GM12878 (cell line): ENCODE data around the gene OR2AJ1. TPM values are rescaled to one million over a fixed set of nuclear protein-coding genes. Genes with fewer than 3 reads are reported as not detected.

Experiments
- ATAC-seq: fragments of 200-7000 bp; cut with Tn5 transposase; 3 replicates; pipeline ENCODE4 v1.9.1; 2020; ENCODE audit warnings: mild to moderate bottlenecking, moderate library complexity
- BruUV-seq: library from RNA; stranded (reverse); fragments of 400-500 nt; replicated peaks from 2 replicates; lab custom pipeline; 2021; lab: Mats Ljungman, UMichigan
- CTCF ChIA-PET: fragments of 300-600 bp; sonication (Branson Sonifier 250); formaldehyde crosslinking; extraction: SDS; loops from one replicate; lab custom pipeline; 2021; ENCODE audit warnings: inconsistent platforms; lab: Yijun Ruan, JAX
- POLR2A ChIA-PET: fragments of 350-600 bp; formaldehyde crosslinking; extraction: SDS; loops from one replicate; lab custom pipeline; 2021; ENCODE audit warnings: inconsistent platforms; lab: Charles Lee
- RAD21 ChIA-PET: fragments of 300-600 bp; sonication (Branson Sonifier 250); formaldehyde crosslinking; loops from one replicate; lab custom pipeline; 2023; ENCODE audit warnings: antibody characterized with exemption; ENCODE audit not compliant: unreplicated experiment; lab: Charles Lee
- SMC1A ChIA-PET: fragments of 300-600 bp; sonication (Branson Sonifier 250); formaldehyde crosslinking; loops from one replicate; lab custom pipeline; 2023; ENCODE audit not compliant: unreplicated experiment, uncharacterized antibody; lab: Charles Lee
- DNase-seq: peaks from one replicate; pipeline ENCODE4 v3.0.0-alpha.2; 2011; ENCODE audit warnings: low read depth, low spot score
- FAIRE-seq: peaks from 3 replicates; lab custom pipeline; 2011; peaks lifted over from hg19 to GRCh38; lab: Jason Lieb, UNC
- H2AFZ ChIP-seq: 2 replicates; pipeline ENCODE4 v1.6.0; 2011; ENCODE audit warnings: low read depth, low read length, control low read depth; ENCODE audit not compliant: control insufficient read depth
- H3K27ac ChIP-seq: 2 replicates; pipeline ENCODE4 v1.5.1; 2011; ENCODE audit warnings: control low read depth; ENCODE audit not compliant: control insufficient read depth, insufficient read depth
- H3K27me3 ChIP-seq, 2 experiments: replicated peaks in 1 of 2; 2 replicates each; pipeline versions ENCODE4 v1.6.0 to v1.6.1; 2011; ENCODE audit warnings: low read length in 1 of 2; ENCODE audit not compliant: control insufficient read depth in 2 of 2, insufficient read depth in 2 of 2
- H3K36me3 ChIP-seq, 2 experiments: 2 replicates each; pipeline ENCODE4 v1.5.1; 2011; ENCODE audit warnings: low read length in 1 of 2; ENCODE audit not compliant: control insufficient read depth in 2 of 2, insufficient read depth in 2 of 2
- H3K4me1 ChIP-seq: 2 replicates; pipeline ENCODE4 v1.6.1; 2011; ENCODE audit warnings: mild to moderate bottlenecking, low read length, moderate library complexity, mixed read lengths; ENCODE audit not compliant: control insufficient read depth, insufficient read depth
- H3K4me2 ChIP-seq: 2 replicates; pipeline ENCODE4 v1.6.0; 2011; ENCODE audit warnings: control low read depth; ENCODE audit not compliant: control insufficient read depth, insufficient read depth
- H3K4me3 ChIP-seq: fragments of 200-600 bp; sonication (generic); 2 replicates; pipeline ENCODE4 v1.5.1; 2016
- H3K79me2 ChIP-seq: 2 replicates; pipeline ENCODE4 v1.6.0; 2011; ENCODE audit warnings: low read length; ENCODE audit not compliant: control insufficient read depth, insufficient read depth
- H3K9ac ChIP-seq: 2 replicates; pipeline ENCODE4 v1.8.0; 2011; ENCODE audit warnings: low read length, control low read depth, mixed read lengths; ENCODE audit not compliant: control insufficient read depth, insufficient read depth
- H3K9me3 ChIP-seq: replicated peaks from 3 replicates; pipeline ENCODE4 v1.5.1; 2011; ENCODE audit warnings: mild to moderate bottlenecking, low read length; ENCODE audit not compliant: control insufficient read depth, insufficient read depth
- H4K20me1 ChIP-seq: 2 replicates; pipeline ENCODE4 v1.6.0; 2011; ENCODE audit not compliant: control insufficient read depth, insufficient read depth
- ATF2 ChIP-seq: IDR thresholded peaks from 2 replicates; pipeline ENCODE4 v1.6.1; 2012; ENCODE audit warnings: low read length, inconsistent platforms
- CBX3 ChIP-seq: fragments of 200-600 bp; sonication (generic); IDR thresholded peaks from 2 replicates; pipeline ENCODE4 v1.6.1; 2016; ENCODE audit warnings: low read depth, borderline replicate concordance
- CHD1 ChIP-seq: IDR thresholded peaks from 2 replicates; pipeline ENCODE4 v1.6.1; 2012; ENCODE audit warnings: low read depth, low read length, improper control_type of control experiment
- CTCF ChIP-seq, 3 experiments: IDR thresholded peaks in 2 of 3; conservative IDR thresholded peaks in 1 of 3; 2 replicates each; pipeline ENCODE4 v1.5.1; 2011; ENCODE audit warnings: low read depth in 3 of 3, low read length in 3 of 3, mild to moderate bottlenecking in 3 of 3, control low read depth in 2 of 3, moderate library complexity in 2 of 3, inconsistent platforms in 1 of 3, mixed read lengths in 1 of 3; ENCODE audit not compliant: control insufficient read depth in 2 of 3, insufficient read depth in 1 of 3; ENCODE audit errors: extremely low read depth in 1 of 3
- ELK1 ChIP-seq: IDR thresholded peaks from 2 replicates; pipeline ENCODE4 v1.6.1; 2012; ENCODE audit warnings: low read depth, low read length, improper control_type of control experiment
- FOXM1 ChIP-seq: IDR thresholded peaks from 2 replicates; pipeline ENCODE4 v1.6.1; 2012; ENCODE audit warnings: low read depth, mild to moderate bottlenecking, inconsistent platforms, low read length, moderate library complexity
- JUNB ChIP-seq: IDR thresholded peaks from 2 replicates; pipeline ENCODE4 v1.6.1; 2016; ENCODE audit warnings: antibody characterized with exemption, mild to moderate bottlenecking
- MTA2 ChIP-seq: fragments of 450-650 bp; IDR thresholded peaks from 2 replicates; pipeline ENCODE4 v1.6.1; 2016; ENCODE audit warnings: low read depth, mild to moderate bottlenecking, moderate library complexity
- PML ChIP-seq: IDR thresholded peaks from 2 replicates; pipeline ENCODE4 v1.6.1; 2012; ENCODE audit warnings: low read length, inconsistent platforms
- SIN3A ChIP-seq: IDR thresholded peaks from 2 replicates; pipeline ENCODE4 v1.6.1; 2012; ENCODE audit warnings: low read depth, low read length, improper control_type of control experiment
- SKIL ChIP-seq: fragments of 450-650 bp; IDR thresholded peaks from 2 replicates; pipeline ENCODE4 v1.6.1; 2017; ENCODE audit warnings: mild to moderate bottlenecking, low read depth, inconsistent platforms; ENCODE audit not compliant: poor library complexity, severe bottlenecking
- SRF ChIP-seq, 2 experiments: IDR thresholded peaks; 2 replicates each; pipeline ENCODE4 v1.6.1; 2011; ENCODE audit warnings: low read depth in 2 of 2, low read length in 2 of 2, mild to moderate bottlenecking in 1 of 2, moderate library complexity in 1 of 2
- ZBTB11 ChIP-seq: fragments of 450-650 bp; formaldehyde crosslinking; IDR thresholded peaks from 2 replicates; pipeline ENCODE4 v1.5.0; 2022; ENCODE audit warnings: mild to moderate bottlenecking, missing genetic modification characterization
- WGBS: methylation state at CpG from one replicate; pipeline ENCODE4 v1.1.6; 2016; ENCODE audit warnings: low lambda C conversion rate; ENCODE audit not compliant: insufficient replicate concordance, insufficient coverage; ENCODE audit errors: missing lambda C conversion rate; 5-methylcytosine and 5-hydroxymethylcytosine counted together
- in situ Hi-C: fragments of 300-500 bp; cut with MboI; formaldehyde crosslinking; loops from 9 replicates; pipeline ENCODE4 v1.14.3; 2018; ENCODE audit warnings: mixed read lengths
- intact Hi-C: fragments of 100-400 bp; cut with micrococcal nuclease; formaldehyde crosslinking; loops from one replicate; pipeline ENCODE4 v1.14.2; 2022; ENCODE audit not compliant: unreplicated experiment
- polyA plus RNA-seq, 11 experiments: library from polyadenylated mRNA; depleted of rRNA in 4 of 11; unstranded in 6 of 11; stranded (reverse) in 5 of 11; fragments of >200 nt; fragmentation: Nextera tagmentation in 4 of 11; fragmentation: Illumina TruSeq in 1 of 11; extraction: Ambion mirVana in 4 of 11; extraction: Trizol in 1 of 11; gene quantifications; 1 replicate in 1 of 11; 2 replicates in 10 of 11; pipeline versions ENCODE4 v1.2.1 to v1.2.3, GENCODE V29; 2011 to 2016; ENCODE audit warnings: inconsistent platforms in 2 of 11, missing spikeins in 2 of 11, low read depth in 1 of 11
- total RNA-seq, 4 experiments: library from RNA; depleted of rRNA in 3 of 4; stranded (reverse); fragments of >200 nt in 3 of 4; fragmentation: Illumina TruSeq in 1 of 4; extraction: Trizol in 1 of 4; gene quantifications; 2 replicates each; pipeline versions ENCODE4 v1.2.1 to v1.2.3, GENCODE V29; 2013 to 2021

Gene OR2AJ1
- total and polyA plus RNA-seq, 10 of the 15 experiments (the other 5 are each of a cell fraction or from before 2014, with no cell fraction given) = not detected

GRCh38 chr1:247942624-247943023, 17.9 kb downstream of the OR2AJ1 start:
- RAD21 ChIA-PET = no interaction called here
- in situ Hi-C loops = no loop called here
- Histone ChIP-seq H2AFZ (no peak overlapping the region), H3K4me3 (no peak overlapping the region), H3K36me3 (no peaks in the 10 kb centered on the region), H3K27ac (no peak overlapping the region), H3K9me3 (no peaks in the 10 kb centered on the region), H3K4me2 (no peak overlapping the region), H4K20me1 (no peaks in the 10 kb centered on the region), H3K27me3 (no peaks in the 10 kb centered on the region), H3K79me2 (no peaks in the 10 kb centered on the region), H3K9ac (no peak overlapping the region), H3K4me1 (no peaks in the 10 kb centered on the region)
- DNase-seq = no peak
- no TSS peak for BruUV-seq
- TF ChIP-seq ZBTB11 (CRISPR knock-in tag) (no peak), ELK1 (no peak), CBX3 (no peak), SRF (IDR thresholded peaks at IDR 0.05; ENCODE audit: low read depth in 2 of 2, low read length in 2 of 2) (no peak), JUNB (no peak), FOXM1 (no peak), SKIL (no peak), PML (no peak), SIN3A (no peak), MTA2 (no peak), CHD1 (no peak), ATF2 (no peak), CTCF (IDR thresholded peaks at IDR 0.05 in 2 of 3, conservative IDR thresholded peaks at IDR 0.05 in 1 of 3; ENCODE audit: control insufficient read depth in 2 of 3, extremely low read depth in 1 of 3, insufficient read depth in 1 of 3, low read depth in 3 of 3, low read length in 3 of 3) (no peak)
- 47% methylated on average over 6 of the region's 6 CpGs for WGBS
- POLR2A ChIA-PET = no interaction called here
- intact Hi-C loops = no loop called here
- no peak for FAIRE-seq
- no peak for ATAC-seq
- SMC1A ChIA-PET = interaction anchor here (0.6 kb wide), 1 partner anchor 947 kb away, joined by 3 read pairs; no protein-coding TSS in a partner anchor
- CTCF ChIA-PET = no interaction called here
